Ramos (cell line): ENCODE results near the gene HAPLN2.

Experiments
- in situ Hi-C: fragments of 300-500 bp; cut with MboI; formaldehyde crosslinking; loops from one replicate; pipeline ENCODE4 v1.14.3; 2022; ENCODE audit warnings: low sequenced_read_pairs; ENCODE audit not compliant: unreplicated experiment

HAPLN2 gene

GRCh38 chr1:156658945-156659574, 39.8 kb downstream of the HAPLN2 start:
- in situ Hi-C loops = loop anchor here (5.0 kb wide), 1 partner anchor 37 kb away; no protein-coding TSS in a partner anchor

GRCh38 chr1:156659661-156659987, 40.4 kb downstream of the HAPLN2 start:
- in situ Hi-C loops = loop anchor here (5.0 kb wide), 1 partner anchor 37 kb away; no protein-coding TSS in a partner anchor

GRCh38 chr1:156659988-156660751, 41.0 kb downstream of the HAPLN2 start:
- in situ Hi-C loops = loop anchor here (5.0 kb wide), 1 partner anchor 38 kb away; no protein-coding TSS in a partner anchor

- in situ Hi-C loops = no loop called here
Measured at GRCh38 chr1:156660752-156661112, 41.5 kb downstream of the HAPLN2 start.

- in situ Hi-C loops = no loop called here
Measured at GRCh38 chr1:156662005-156662799, 43.0 kb downstream of the HAPLN2 start.

- in situ Hi-C loops = no loop called here
Measured at GRCh38 chr1:156662800-156663055, 43.5 kb downstream of the HAPLN2 start.

- in situ Hi-C loops = no loop called here
Measured at GRCh38 chr1:156663178-156663577, 44.0 kb downstream of the HAPLN2 start.

GRCh38 chr1:156664046-156664766, 45.0 kb downstream of the HAPLN2 start:
- in situ Hi-C loops = no loop called here

GRCh38 chr1:156664767-156665411, 45.7 kb downstream of the HAPLN2 start:
- in situ Hi-C loops = no loop called here

GRCh38 chr1:156665539-156665938, 46.3 kb downstream of the HAPLN2 start:
- in situ Hi-C loops = no loop called here

GRCh38 chr1:156666862-156667609, 47.8 kb downstream of the HAPLN2 start:
- in situ Hi-C loops = no loop called here

GRCh38 chr1:156667610-156667967, 48.4 kb downstream of the HAPLN2 start:
- in situ Hi-C loops = no loop called here

GRCh38 chr1:156667968-156668709, 48.9 kb downstream of the HAPLN2 start:
- in situ Hi-C loops = no loop called here

GRCh38 chr1:156668801-156669637, 49.8 kb downstream of the HAPLN2 start:
- in situ Hi-C loops = no loop called here

- in situ Hi-C loops = no loop called here
Measured at GRCh38 chr1:156669794-156670193, 50.6 kb downstream of the HAPLN2 start.

GRCh38 chr1:156670359-156670758, 51.1 kb downstream of the HAPLN2 start:
- in situ Hi-C loops = no loop called here

GRCh38 chr1:156670791-156671190, 51.6 kb downstream of the HAPLN2 start:
- in situ Hi-C loops = no loop called here

GRCh38 chr1:156671804-156672203, 52.6 kb downstream of the HAPLN2 start:
- in situ Hi-C loops = no loop called here
